Fibroblast of skin of left quadriceps (primary cell): ENCODE results near the gene ODC1.
"Not testable (repeated sequence)": the region's sequence is repeated elsewhere in the genome, so short reads cannot be mapped to it uniquely, and the experiment has no call there.

Experiments used
- DNase-seq, 2 experiments: peaks; one replicate each; pipeline ENCODE4 v3.0.0-alpha.2; 2013; ENCODE audit warnings: low read depth in 2 of 2

ODC1 gene

DNA sequence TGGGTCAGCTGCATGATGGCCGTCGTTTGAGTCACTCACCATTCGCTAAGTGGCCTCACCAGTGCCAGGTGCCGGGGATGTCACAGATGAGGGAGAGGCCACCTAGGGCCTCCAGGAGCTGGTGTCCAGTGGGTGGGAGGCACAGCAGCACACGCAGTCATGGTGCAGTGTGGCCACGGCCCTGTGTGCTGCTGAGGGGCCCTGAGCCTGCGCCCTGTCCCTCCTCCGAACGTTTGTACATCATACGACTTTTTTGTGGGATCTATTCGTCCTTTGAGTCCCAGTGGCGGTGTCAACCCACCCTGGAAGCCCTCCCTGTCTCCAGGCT, 30.1 kb upstream of the ODC1 start:
- no peak for DNase-seq

DNA sequence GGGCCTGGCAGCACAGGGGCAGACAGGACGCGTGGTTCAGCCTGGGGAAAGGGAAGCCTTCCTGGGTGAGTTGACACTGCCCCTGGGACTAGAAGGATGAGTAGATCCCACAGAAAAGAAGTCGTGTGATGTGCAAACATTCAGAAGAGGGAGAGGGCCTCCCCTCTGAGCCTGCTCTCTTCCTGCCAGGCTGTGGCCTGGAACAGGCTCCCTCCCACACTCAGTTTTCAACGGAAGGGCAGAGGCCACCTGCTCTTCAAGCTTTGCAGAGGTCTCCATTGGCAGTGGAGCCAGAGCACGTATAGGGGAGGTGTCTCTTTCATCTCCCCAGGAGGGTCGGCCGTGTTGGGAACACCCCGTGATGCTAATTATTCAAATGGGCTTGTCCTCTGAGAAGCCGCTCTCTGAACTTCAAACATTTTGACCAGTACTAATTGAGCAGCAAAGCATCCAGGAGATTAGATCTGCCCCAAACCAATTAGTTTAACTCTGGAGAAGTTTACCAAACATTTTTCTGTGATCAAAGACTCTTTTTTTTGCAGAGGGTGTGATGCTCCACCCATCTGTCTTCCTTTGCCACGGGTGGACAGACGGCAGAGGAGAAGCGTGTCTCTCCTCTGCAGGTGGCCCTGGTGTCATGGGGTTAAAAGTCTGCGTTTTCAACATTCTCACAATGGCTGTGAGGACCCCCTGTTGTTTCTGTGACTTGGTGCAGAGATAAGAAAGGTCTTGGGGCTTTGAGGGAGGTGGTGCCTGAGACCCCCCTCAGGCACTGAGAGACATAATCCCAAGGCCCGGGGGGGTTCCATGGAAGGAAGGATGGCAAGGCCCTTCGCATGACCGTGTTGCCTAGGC, 29.5 kb upstream of the ODC1 start:
- DNase-seq: no peak

DNA sequence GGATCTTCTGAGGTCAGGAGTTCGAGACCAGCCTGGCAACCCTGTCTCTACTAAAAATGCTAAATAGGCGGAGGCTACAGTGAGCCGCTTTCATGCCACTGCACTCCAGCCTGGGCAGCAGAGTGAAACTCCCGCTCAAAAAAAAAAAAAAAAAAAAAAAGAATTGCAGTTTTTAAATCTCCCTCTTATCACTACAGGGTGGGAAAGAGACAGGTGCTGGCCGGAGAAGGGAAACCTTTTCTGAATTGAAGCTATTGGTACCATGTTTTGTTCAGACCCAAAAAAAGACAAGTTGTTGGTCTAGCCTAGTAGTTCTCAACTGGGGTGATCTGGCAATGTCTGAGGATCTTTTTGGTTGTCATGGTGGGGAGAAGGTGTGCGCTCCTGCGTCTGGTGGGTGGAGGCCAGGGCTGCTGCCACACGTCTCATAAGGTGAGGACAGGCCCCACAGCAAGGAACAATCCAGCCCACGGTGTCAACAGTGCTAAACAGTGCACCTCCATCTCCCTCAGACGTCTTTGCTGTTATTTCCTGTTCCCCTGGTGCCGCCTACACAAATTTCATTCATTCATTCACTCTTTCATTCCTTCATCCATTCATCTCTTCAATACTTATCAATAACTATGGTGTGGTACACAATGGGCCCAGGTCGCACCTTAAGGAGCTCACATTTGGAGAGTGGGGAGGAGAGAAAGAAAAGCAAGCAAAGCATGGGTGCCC, 28.8 kb upstream of the ODC1 start:
- no peak for DNase-seq

DNA sequence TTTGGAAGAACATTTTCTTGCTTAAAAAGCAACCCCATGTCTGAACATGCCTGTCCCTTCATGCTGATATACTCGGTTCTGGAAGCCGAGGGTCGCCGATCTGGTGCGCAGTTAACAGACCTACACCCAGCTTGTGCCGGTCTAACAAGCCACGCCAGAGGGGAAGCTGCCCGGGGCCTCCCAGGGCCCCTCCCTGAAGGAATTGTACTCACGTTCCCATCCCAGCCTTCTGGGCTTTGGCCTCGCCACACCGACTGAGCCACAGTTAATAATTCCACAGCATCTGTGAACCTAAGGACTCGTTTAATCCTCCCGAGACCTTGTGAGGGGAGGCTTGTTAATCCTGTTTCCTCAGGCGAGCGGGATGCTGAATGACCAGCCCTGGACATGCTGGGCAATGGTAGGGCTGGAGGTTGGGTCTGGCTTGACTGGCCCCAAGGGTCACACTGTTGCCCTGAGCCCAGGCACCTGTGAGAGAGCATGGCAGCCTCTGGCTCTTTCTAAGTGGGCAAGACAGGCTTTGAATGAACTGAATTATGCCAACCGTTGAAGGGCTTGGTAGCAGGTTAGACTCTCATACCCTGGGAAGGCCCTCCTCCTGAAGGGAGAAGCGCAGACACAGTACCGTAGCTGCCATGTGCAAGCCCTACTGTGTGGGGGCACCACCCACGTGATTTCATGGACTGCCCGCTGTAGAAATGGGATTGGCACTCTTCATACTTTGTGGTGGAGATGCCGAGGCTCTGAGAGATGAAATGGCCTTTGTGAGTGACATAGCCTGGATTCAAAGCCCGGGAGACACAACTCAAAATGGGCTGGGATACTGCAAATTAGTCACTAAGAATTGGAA, 27.9 kb upstream of the ODC1 start:
- DNase-seq: no peak

DNA sequence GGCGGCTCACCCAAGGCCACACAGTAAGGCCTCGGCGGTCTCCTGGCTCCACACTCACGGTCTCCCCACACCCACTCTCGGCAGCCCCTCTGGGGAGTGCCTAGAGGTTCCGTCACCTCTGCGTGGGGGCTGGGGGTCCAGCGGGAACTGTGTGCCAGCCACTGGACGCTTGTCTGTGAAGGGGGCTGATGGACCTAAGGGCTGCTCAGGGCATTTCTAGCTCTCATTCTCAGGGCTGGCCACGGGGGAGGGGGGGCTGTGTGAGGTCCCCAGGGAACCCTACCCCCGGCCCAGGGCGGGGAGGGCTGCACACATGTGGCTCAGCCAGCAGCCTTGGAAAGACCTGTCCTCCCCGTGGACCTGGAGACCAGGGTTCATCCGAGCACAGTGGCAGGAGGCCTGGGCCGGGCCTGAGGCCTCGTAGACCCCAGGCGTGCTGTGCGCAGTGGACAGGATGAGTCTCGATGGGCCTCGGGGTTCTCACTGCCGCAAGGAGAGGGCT, 27.1 kb upstream of the ODC1 start:
- no peak for DNase-seq

- no peak for DNase-seq
Measured at GRCh38 chr2:10473121-10473756, 25.1 kb upstream of the ODC1 start.

GRCh38 chr2:10471955-10472354, 23.8 kb upstream of the ODC1 start:
- DNase-seq: no peak

DNA sequence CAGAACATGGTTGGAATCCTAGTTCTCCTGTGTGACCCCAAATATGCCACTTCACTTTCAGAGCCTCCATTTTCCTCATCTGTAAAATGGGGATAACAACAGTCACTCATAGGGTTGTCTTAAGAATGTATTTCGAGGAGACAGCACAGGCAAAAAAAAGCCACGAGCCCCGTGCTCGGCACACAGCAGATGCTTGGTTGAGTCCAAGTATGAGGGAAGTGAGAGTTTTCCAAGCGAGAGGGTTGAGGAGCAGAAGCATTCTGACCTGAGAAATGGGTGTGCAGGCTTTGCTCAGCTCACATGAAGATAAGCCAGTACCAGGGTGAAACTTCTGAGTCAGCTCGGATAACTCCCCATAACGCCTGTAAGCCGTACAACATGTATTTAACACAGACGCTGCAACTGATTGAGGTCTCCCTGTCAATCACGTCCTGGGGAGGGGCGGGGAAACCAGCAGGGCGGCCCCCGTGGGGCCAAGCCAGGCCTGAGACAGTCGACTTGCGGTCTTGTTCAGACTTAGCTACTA, 23.0 kb upstream of the ODC1 start:
- DNase-seq: no peak

GRCh38 chr2:10469955-10470608, 22.0 kb upstream of the ODC1 start:
- DNase-seq: no peak

GRCh38 chr2:10469301-10469700, 21.2 kb upstream of the ODC1 start:
- DNase-seq: no peak

GRCh38 chr2:10467401-10467800, 19.3 kb upstream of the ODC1 start:
- no peak for DNase-seq

DNA sequence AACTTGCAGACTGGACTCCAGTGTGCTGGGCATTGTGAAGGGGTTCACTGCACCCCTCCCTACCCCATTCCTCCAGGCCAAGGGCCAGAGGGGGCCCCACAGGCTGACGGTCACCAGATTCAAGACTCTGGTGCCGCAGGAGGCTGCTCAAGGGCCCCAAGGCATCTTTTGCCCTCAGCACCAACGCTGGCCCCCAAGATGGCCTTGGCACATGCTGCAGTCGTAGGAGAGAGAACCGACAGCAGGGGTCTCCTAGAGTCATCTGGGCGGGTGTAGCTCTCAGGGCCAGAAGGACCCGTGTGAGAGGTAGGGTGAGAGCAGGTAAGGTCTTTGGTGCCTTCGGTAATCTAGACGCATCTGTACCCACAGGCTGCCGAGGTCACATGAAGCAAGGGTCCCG, 18.7 kb upstream of the ODC1 start:
- no peak for DNase-seq

DNA sequence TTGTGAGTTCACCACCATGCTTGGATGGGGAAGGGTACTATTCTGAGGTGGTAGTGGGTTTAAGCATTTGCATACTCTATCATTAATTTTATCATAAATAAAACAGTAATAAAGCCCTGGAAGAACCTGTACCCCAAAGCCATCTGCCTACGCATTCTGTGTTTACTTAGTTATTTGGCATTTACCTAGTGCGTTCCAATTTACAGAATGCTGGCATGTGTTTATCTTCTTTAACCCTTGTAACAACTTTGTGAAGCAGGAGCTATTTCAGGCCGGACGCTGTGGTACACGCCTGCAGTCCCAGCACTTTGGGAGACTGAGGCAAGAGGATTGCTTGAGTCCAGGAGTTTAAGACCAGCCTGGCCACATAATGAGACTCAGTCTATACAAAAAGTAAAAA, 17.8 kb upstream of the ODC1 start:
- no peak for DNase-seq

DNA sequence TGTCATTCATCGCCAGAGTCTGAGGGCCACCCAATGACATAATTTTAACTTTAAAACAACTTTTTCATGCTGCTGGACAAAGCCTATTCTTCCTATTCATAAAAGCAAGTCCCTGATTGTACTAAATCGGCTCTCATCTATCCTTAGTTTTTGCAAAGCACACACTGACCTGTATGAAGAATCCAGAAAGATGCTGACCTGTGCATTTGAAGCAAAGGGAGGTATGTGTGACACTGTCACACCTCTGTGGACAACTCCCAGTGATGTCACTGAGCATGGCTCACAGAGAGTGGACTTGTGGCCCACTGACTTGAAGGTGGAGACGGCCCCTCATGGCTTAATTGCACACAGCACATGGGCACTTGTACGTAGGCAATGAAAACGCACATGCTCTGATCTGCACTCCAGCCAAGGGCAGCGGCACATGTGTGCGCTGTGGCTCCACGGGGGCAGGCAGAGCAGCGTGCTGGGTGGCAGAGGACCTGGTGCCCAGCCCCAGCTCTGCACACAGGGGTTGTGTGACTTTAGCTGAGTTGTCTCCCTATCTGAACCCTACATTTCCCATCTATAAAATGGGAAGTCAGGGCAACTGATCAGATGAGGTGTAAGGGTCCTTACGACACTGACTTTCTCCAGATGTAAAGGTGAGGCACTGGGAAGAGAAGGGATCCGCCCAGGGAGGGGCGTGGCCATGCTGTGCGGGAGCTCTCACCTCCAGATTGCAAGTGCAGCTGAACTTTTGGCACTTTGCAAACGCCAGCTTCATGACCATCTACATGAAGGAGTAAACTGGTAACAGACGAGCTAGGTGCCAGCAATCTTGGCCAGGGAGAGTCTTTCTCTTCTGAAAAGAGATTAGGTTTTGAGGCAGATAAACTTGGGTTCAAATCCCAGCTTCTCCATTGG, 14.3 kb upstream of the ODC1 start:
- no peak for DNase-seq

DNA sequence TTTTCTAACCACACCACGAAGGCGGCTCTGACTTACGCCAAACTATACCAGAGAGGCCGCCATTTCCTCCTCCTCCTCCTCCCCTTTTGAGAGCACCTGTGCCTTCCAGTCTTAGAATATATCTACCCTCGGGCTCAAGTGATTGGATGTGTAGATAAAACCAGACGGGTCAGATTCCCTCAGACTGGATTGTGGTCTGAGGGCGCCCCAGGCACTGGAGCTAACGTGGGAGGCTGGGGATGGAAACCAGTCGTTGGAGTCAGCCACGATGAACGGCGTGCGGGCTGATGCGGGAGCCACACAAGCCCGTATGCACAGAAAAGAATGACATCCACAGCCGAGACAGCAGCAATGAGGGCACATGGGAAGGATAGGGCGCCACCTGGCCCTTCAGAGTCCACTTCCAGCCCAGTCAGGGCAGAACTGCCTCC, 12.3 kb upstream of the ODC1 start:
- no peak for DNase-seq

DNA sequence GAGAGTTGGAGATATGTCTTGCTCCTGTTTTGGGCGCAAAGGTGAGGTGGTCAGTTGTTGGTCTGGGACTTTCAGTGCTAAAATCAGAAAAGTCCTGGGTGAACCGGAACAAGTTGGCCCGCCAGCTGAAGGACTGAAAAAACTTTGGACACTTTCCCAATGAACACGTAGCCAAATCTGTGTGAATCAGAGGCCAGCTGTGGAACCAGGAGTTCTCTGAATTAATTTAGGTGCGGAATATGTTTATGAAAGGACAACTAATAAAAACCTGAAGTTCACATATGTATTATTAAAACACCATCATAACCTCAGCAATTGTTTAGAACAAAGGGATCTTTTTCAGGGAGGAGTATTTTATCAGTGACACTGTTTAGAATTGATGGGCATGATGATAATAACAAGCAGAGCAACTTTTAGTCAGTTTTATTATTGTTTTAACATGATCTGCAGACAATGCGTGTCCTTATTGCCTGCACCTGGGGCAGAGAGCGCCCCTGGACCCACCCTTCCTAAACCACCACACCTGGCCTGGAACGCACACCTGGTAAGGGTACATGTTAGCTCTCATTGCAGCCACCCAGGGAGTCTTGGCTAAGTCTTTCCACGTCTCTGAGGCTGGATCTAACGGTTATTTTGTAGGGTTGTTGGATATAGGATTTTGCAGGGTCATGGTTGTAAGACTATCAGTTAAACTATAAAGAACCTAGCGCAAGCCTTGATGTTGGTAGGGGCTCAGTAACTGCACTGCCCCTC, 9.9 kb upstream of the ODC1 start:
- DNase-seq: no peak

DNA sequence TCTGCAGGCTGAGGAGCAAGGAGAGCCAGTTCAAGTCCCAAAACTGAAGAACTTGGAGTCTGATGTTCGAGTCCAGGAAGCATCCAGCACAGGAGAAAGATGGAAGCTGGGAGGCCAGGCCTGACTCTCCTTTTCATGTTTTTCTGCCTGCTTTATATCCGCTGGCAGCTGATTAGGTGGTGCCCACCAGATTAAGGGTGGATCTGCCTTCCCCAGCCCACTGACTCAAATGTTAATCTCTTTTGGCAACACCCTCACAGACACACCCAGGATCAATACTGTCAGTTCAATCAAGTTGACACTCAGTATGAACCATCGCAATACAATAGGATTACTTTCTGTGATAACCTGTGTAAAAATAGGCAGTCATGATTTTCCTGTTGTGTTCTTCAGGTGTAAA, 9.1 kb upstream of the ODC1 start:
- DNase-seq: not testable (repeated sequence)

- no peak for DNase-seq
Measured at GRCh38 chr2:10454505-10454904, 6.4 kb upstream of the ODC1 start.

DNA sequence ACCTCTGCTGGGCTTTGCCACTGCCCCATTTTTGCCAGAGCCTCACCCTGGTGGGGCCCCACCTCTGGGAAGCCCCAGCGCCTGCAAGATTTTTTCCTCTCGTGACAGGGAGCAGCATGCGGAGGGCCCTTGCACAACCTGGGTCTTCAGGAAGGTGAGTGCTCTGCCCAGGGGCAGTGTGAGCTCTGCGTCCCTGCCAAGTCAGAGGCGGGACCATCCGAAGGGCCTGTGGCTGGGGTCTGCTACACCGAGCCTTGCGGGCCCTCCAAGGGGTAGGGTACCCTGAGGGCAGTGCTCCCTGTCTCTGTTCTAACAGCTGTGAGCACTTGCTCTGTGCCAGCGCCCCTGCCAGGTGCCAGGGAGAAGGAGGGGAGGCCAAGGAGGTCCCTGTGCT, 5.8 kb upstream of the ODC1 start:
- no peak for DNase-seq
